Testis (tissue), 3 donors: ENCODE data around the gene JAKMIP1. TPM values are rescaled to one million over a fixed set of nuclear protein-coding genes. Genes with fewer than 3 reads are reported as not detected.

ENCODE experiments used
- DNase-seq: peaks from one replicate; pipeline ENCODE4 v3.0.0-alpha.2; 2019
- H3K27ac ChIP-seq, 2 donors: fragments of 200-600 bp; sonication (generic); one replicate each; pipeline ENCODE4 v1.5.1; 2019
- H3K27me3 ChIP-seq: fragments of 200-600 bp; sonication (generic); one replicate; pipeline ENCODE4 v1.5.1; 2019
- H3K36me3 ChIP-seq: fragments of 200-600 bp; sonication (generic); one replicate; pipeline ENCODE4 v1.5.1; 2017; ENCODE audit warnings: low read depth; ENCODE audit errors: missing control alignments
- H3K4me1 ChIP-seq: fragments of 200-600 bp; sonication (generic); one replicate; pipeline ENCODE4 v1.5.1; 2019
- H3K4me3 ChIP-seq, 2 donors: fragments of 200-600 bp; sonication (generic); one replicate each; pipeline ENCODE4 v1.5.1; 2017 to 2019
- H3K9me3 ChIP-seq: fragments of 200-600 bp; sonication (generic); one replicate; pipeline ENCODE4 v1.5.1; 2017
- POLR2A ChIP-seq: fragments of 450-650 bp; IDR thresholded peaks from one replicate; pipeline ENCODE4 v1.6.1; 2017; ENCODE audit warnings: antibody characterized with exemption, mild to moderate bottlenecking, moderate library complexity
- WGBS, 2 donors: methylation state at CpG; one replicate each; pipeline ENCODE4 v1.1.5; 2018; 5-methylcytosine and 5-hydroxymethylcytosine counted together
- intact Hi-C: fragments of 100-400 bp; cut with DNase I; formaldehyde crosslinking; loops from one replicate; pipeline ENCODE4 v1.15.1; 2023; ENCODE audit warnings: low total_unique reads
- polyA plus RNA-seq: library from polyadenylated mRNA; stranded (reverse); fragments of 350-450 nt; fragmentation: Illumina TruSeq; extraction: RNeasy Lipid Tissue Mini Kit (QIAGEN cat#74804); gene quantifications from one replicate; pipeline ENCODE4 v1.2.3, GENCODE V29; 2014; ENCODE audit warnings: low read depth, low replicate concordance; ENCODE audit not compliant: insufficient read depth
- total RNA-seq, 2 donors: library from RNA; depleted of rRNA; stranded (reverse); fragments of >200 nt; gene quantifications; one replicate each; pipeline ENCODE4 v1.2.3, GENCODE V29; 2016
- TF ChIP-seq, protein P1 (sequence below), 3 experiments: fragments of 450-650 bp in 2 of 3; fragments of 200-600 bp in 1 of 3; sonication (generic) in 1 of 3; IDR thresholded peaks; one replicate each; pipeline ENCODE4 v1.5.1; 2016 to 2019; ENCODE audit warnings: antibody characterized with exemption in 3 of 3, mild to moderate bottlenecking in 2 of 3, moderate library complexity in 1 of 3

Gene JAKMIP1
- total and polyA plus RNA-seq, 3 donors from 2014 or later, result 10.7 to 18.1 (median 15.2) TPM

DNA sequence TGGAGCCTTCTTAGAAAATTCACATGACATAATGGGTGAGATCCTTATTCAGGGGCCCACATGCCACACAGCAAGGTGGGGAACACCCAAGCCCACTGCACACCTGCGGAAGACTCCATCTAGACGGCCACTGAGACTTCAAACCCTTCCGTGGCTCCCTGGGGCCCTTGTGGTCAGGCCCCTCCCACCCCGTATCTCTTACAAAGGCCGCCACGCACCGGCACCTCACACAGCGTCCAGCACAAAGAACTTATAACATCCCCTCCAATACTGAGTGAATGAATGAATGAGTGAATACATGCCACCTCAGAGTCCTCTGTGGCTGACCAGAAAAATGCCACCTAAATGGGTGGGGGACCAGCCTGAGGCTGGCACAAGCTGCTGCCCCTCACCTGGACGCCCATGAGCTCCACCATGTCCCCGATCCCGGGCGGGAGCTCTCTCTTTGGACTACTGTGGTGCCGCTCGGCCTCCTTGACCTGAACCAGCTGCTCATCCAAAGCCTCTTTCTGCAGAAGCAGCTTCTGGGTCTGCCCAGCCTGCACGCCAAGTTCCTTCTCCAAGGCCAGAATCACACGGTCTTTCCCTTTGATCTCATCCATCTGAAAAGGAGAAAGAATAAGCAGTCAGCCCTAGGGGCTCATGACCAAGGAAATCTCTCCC is 115.2 kb downstream of the JAKMIP1 start:
- H3K4me3 ChIP-seq, result no peak overlapping the region
- intact Hi-C loops, result no loop called here
- no peak overlapping the region for H3K27ac ChIP-seq
- H3K9me3 ChIP-seq, result no peaks in the 10 kb centered on the region
- no peaks in the 10 kb centered on the region for H3K27me3 ChIP-seq
- DNase-seq, result peak; percentile 47
- WGBS, 2 donors, result 65 to 69% methylated on average over 16 of the region's 16 CpGs
- peaks cover 12% of the 10 kb centered on the region for H3K4me1 ChIP-seq
- H3K36me3 ChIP-seq, result no peaks in the 10 kb centered on the region
- no peak for TF ChIP-seq POLR2A
- TF ChIP-seq, protein P1, sequence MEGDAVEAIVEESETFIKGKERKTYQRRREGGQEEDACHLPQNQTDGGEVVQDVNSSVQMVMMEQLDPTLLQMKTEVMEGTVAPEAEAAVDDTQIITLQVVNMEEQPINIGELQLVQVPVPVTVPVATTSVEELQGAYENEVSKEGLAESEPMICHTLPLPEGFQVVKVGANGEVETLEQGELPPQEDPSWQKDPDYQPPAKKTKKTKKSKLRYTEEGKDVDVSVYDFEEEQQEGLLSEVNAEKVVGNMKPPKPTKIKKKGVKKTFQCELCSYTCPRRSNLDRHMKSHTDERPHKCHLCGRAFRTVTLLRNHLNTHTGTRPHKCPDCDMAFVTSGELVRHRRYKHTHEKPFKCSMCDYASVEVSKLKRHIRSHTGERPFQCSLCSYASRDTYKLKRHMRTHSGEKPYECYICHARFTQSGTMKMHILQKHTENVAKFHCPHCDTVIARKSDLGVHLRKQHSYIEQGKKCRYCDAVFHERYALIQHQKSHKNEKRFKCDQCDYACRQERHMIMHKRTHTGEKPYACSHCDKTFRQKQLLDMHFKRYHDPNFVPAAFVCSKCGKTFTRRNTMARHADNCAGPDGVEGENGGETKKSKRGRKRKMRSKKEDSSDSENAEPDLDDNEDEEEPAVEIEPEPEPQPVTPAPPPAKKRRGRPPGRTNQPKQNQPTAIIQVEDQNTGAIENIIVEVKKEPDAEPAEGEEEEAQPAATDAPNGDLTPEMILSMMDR (IDR thresholded peaks at IDR 0.05), result no peak

DNA sequence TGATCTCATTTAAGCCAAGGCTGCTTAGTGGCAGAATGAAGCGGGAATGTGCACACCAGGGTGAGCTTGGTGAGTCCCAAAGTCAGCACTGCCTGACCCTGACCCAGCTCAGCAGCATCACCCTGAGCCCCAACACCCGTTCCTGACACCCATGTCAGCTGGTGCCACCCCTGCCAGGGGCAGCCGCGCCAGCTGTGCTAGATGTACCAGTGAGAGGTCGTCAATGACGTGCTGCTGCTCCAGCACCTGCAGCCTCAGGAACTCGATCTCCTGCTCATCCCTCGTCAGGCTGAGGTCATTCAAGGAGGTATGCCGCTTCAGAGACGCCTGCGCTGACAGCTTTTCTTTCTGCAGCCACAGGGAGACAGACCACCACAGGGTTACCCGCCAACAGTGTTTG is 120.4 kb downstream of the JAKMIP1 start:
- intact Hi-C loops, result no loop called here
- no peak for DNase-seq
- H3K36me3 ChIP-seq, result no peaks in the 10 kb centered on the region
- H3K9me3 ChIP-seq, result no peaks in the 10 kb centered on the region
- TF ChIP-seq POLR2A, result no peak
- TF ChIP-seq, protein P1 (IDR thresholded peaks at IDR 0.05), result no peak
- WGBS, 2 donors, result 90 to 96% methylated on average over 6 to 12 of the region's 12 CpGs
- H3K27me3 ChIP-seq, result no peaks in the 10 kb centered on the region
- no peak overlapping the region for H3K27ac ChIP-seq
- H3K4me3 ChIP-seq, result no peak overlapping the region
- H3K4me1 ChIP-seq, result no peaks in the 10 kb centered on the region

DNA sequence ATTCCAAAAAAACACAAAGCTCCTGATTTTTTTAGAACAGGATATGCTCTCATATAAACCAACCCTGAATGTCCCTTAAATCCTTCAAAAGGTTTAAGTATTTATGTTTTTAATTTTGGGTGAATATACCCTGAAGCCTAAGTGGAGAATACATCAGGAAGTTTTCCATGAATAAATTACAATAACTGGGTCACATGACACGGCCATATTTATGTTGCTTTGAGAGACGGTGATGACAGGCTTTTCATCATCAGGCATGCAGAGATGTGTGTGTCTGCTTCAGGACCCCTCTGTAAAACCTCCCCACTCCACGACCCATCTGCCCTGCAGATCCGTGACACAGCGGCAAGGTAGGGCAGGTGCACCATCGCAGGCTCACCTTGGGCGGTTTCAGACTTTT is 121.8 kb downstream of the JAKMIP1 start:
- WGBS, 2 donors, result 88 to 89% methylated on average over 7 of the region's 7 CpGs
- intact Hi-C loops, result no loop called here
- H3K36me3 ChIP-seq, result no peaks in the 10 kb centered on the region
- no peak overlapping the region for H3K27ac ChIP-seq
- no peaks in the 10 kb centered on the region for H3K4me1 ChIP-seq
- no peak overlapping the region for H3K4me3 ChIP-seq
- H3K9me3 ChIP-seq, result no peaks in the 10 kb centered on the region
- no peak for TF ChIP-seq POLR2A
- TF ChIP-seq, protein P1 (IDR thresholded peaks at IDR 0.05), result no peak
- no peaks in the 10 kb centered on the region for H3K27me3 ChIP-seq
- DNase-seq, result no peak

DNA sequence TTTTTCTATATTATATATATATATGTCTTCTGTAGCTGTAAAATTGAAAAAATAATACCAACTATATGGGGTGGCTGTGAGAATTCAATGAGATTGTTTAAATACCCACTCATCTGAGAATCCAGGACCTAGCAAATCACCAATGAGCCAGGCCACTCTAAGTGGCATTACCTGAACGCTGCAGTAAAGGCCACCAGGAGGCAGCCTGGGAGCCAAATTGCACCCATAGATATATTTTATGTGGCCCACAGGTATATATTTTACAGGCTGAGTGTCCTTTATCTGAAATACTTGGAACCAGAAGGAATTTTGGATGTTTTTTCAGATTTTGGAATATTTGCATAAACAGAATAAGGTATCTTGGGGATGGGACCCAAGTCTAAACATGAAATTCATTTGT is 124.0 kb downstream of the JAKMIP1 start:
- WGBS, 2 donors, result 69 to 82% methylated on average over 1 of the region's 1 CpG
- Histone ChIP-seq H3K27ac (no peak overlapping the region), H3K9me3 (no peaks in the 10 kb centered on the region), H3K4me1 (no peaks in the 10 kb centered on the region), H3K36me3 (no peaks in the 10 kb centered on the region), H3K27me3 (no peaks in the 10 kb centered on the region), H3K4me3 (no peak overlapping the region)
- no peak for TF ChIP-seq POLR2A
- TF ChIP-seq, protein P1 (IDR thresholded peaks at IDR 0.05), result no peak
- intact Hi-C loops, result no loop called here
- DNase-seq, result no peak

DNA sequence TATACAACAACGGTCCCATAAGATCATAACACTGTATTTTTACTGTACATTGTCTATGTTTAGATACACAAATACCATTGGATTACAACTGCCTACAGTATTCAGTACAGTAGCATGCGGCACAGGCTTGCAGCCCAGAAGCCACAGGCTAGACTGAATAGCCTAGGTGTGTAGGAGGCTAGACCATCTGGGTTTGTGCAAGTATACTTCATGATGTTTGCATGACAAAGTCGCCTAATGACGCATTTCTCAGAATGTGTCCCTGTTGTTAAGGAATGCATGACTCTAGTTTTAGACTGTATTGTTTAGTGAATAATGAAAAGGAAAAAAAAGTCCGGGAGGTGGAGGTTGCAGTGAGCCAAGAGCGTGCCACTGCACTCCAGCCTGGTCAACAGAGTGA is 125.6 kb downstream of the JAKMIP1 start:
- H3K4me3 ChIP-seq, result no peak overlapping the region
- no peaks in the 10 kb centered on the region for H3K36me3 ChIP-seq
- no peak for DNase-seq
- no peak for TF ChIP-seq POLR2A
- TF ChIP-seq, protein P1 (IDR thresholded peaks at IDR 0.05), result no peak
- no peak overlapping the region for H3K27ac ChIP-seq
- H3K9me3 ChIP-seq, result no peaks in the 10 kb centered on the region
- intact Hi-C loops, result no loop called here
- WGBS, 2 donors, result 87 to 97% methylated on average over 6 of the region's 6 CpGs
- H3K27me3 ChIP-seq, result no peaks in the 10 kb centered on the region
- H3K4me1 ChIP-seq, result no peaks in the 10 kb centered on the region
